HEK293 (cell line): Measurements from ENCODE around the gene DROSHA.

Source experiments
- CTCF ChIA-PET: fragments of 350-600 bp; formaldehyde crosslinking; extraction: SDS; loops from one replicate; lab custom pipeline; 2021; ENCODE audit warnings: antibody characterized with exemption; lab: Yijun Ruan, JAX
- POLR2A ChIA-PET: fragments of 300-600 bp; formaldehyde crosslinking; extraction: SDS; loops from one replicate; lab custom pipeline; 2020; ENCODE audit warnings: antibody characterized with exemption, inconsistent platforms; lab: Yijun Ruan, JAX
- H3K27ac ChIP-seq: fragments of 200-500 bp; sonication (Bioruptor generic); 2 replicates; pipeline ENCODE4 v1.5.1; 2014; ENCODE audit warnings: low read depth, low read length, control low read depth, inconsistent platforms; ENCODE audit errors: extremely low read depth
- H3K36me3 ChIP-seq, 2 experiments: fragments of 200-500 bp in 1 of 2; sonication (Bioruptor generic) in 1 of 2; 1 replicate in 1 of 2; 2 replicates in 1 of 2; pipeline ENCODE4 v1.5.1; 2014 to 2017; ENCODE audit warnings: inconsistent platforms in 2 of 2, low read length in 2 of 2; ENCODE audit not compliant: control insufficient read depth in 2 of 2, insufficient read depth in 1 of 2
- H3K4me1 ChIP-seq: fragments of 200-500 bp; sonication (Bioruptor generic); 2 replicates; pipeline ENCODE4 v1.5.1; 2014; ENCODE audit warnings: mild to moderate bottlenecking, low read length, inconsistent platforms; ENCODE audit not compliant: control insufficient read depth, insufficient read depth
- H3K4me3 ChIP-seq: 2 replicates; pipeline ENCODE4 v1.5.1; 2011; ENCODE audit warnings: low read depth, mild to moderate bottlenecking, control low read depth, low read length, moderate library complexity
- H3K9me3 ChIP-seq: fragments of 200-500 bp; sonication (Bioruptor generic); 2 replicates; pipeline ENCODE4 v1.5.1; 2014; ENCODE audit warnings: low read depth, low read length, inconsistent platforms; ENCODE audit not compliant: control insufficient read depth, insufficient read depth
- KLF10 ChIP-seq: fragments of 450-650 bp; IDR thresholded peaks from 2 replicates; pipeline ENCODE4 v1.5.1; 2018; ENCODE audit warnings: missing biosample characterization, mild to moderate bottlenecking, missing genetic modification characterization
- MYNN ChIP-seq: fragments of 450-650 bp; formaldehyde crosslinking; IDR thresholded peaks from 2 replicates; pipeline ENCODE4 v1.5.1; 2016; ENCODE audit warnings: missing biosample characterization, missing genetic modification characterization, borderline replicate concordance
- RBAK ChIP-seq: fragments of 450-650 bp; formaldehyde crosslinking; IDR thresholded peaks from 2 replicates; pipeline ENCODE4 v1.5.1; 2016; ENCODE audit warnings: missing biosample characterization, missing genetic modification characterization
- SETDB1 ChIP-seq: IDR thresholded peaks from one replicate; pipeline ENCODE4 v1.6.1; 2017; ENCODE audit warnings: mild to moderate bottlenecking, low read length, moderate library complexity, mixed read lengths; ENCODE audit not compliant: insufficient read length
- TRIM28 ChIP-seq: IDR thresholded peaks from 2 replicates; pipeline ENCODE4 v1.6.1; 2011; ENCODE audit warnings: low read length, control low read depth, borderline replicate concordance
- ZFP41 ChIP-seq: fragments of 450-650 bp; formaldehyde crosslinking; IDR thresholded peaks from 2 replicates; pipeline ENCODE4 v1.5.1; 2016; ENCODE audit warnings: missing biosample characterization, missing genetic modification characterization, borderline replicate concordance
- ZNF121 ChIP-seq: fragments of 450-650 bp; formaldehyde crosslinking; IDR thresholded peaks from 2 replicates; pipeline ENCODE4 v1.5.1; 2016; ENCODE audit warnings: missing biosample characterization, missing genetic modification characterization
- ZNF148 ChIP-seq: fragments of 450-650 bp; formaldehyde crosslinking; IDR thresholded peaks from 2 replicates; pipeline ENCODE4 v1.5.0; 2017; ENCODE audit warnings: missing biosample characterization, missing genetic modification characterization, borderline replicate concordance
- ZNF214 ChIP-seq: fragments of 450-650 bp; formaldehyde crosslinking; IDR thresholded peaks from 2 replicates; pipeline ENCODE4 v1.5.1; 2017; ENCODE audit warnings: missing biosample characterization, mild to moderate bottlenecking, missing genetic modification characterization, borderline replicate concordance
- ZNF23 ChIP-seq: fragments of 450-650 bp; formaldehyde crosslinking; IDR thresholded peaks from 2 replicates; pipeline ENCODE4 v1.5.1; 2016; ENCODE audit warnings: missing biosample characterization, missing genetic modification characterization, borderline replicate concordance
- ZNF24 ChIP-seq: fragments of 450-650 bp; formaldehyde crosslinking; IDR thresholded peaks from 2 replicates; pipeline ENCODE4 v1.5.1; 2016; ENCODE audit warnings: missing biosample characterization, missing genetic modification characterization
- ZNF248 ChIP-seq: fragments of 450-650 bp; formaldehyde crosslinking; IDR thresholded peaks from 2 replicates; pipeline ENCODE4 v1.5.1; 2017; ENCODE audit warnings: missing biosample characterization, missing genetic modification characterization
- ZNF391 ChIP-seq: fragments of 450-650 bp; formaldehyde crosslinking; IDR thresholded peaks from 2 replicates; pipeline ENCODE4 v1.5.1; 2016; ENCODE audit warnings: low read depth, missing biosample characterization, missing genetic modification characterization, borderline replicate concordance
- ZNF518A ChIP-seq: fragments of 450-650 bp; formaldehyde crosslinking; conservative IDR thresholded peaks from 2 replicates; pipeline ENCODE4 v1.5.1; 2016; ENCODE audit warnings: low read depth, missing biosample characterization, missing genetic modification characterization
- ZNF624 ChIP-seq: fragments of 450-650 bp; formaldehyde crosslinking; IDR thresholded peaks from 2 replicates; pipeline ENCODE4 v1.5.1; 2017; ENCODE audit warnings: missing biosample characterization, missing genetic modification characterization
- ZNF670 ChIP-seq: fragments of 450-650 bp; formaldehyde crosslinking; IDR thresholded peaks from 2 replicates; pipeline ENCODE4 v1.5.1; 2016; ENCODE audit warnings: missing biosample characterization, missing genetic modification characterization, low read depth
- ZNF701 ChIP-seq: fragments of 450-650 bp; formaldehyde crosslinking; IDR thresholded peaks from 2 replicates; pipeline ENCODE4 v1.5.1; 2016; ENCODE audit warnings: missing biosample characterization, missing genetic modification characterization
- ZNF791 ChIP-seq: fragments of 450-650 bp; formaldehyde crosslinking; IDR thresholded peaks from 2 replicates; pipeline ENCODE4 v1.5.1; 2016; ENCODE audit warnings: missing biosample characterization, missing genetic modification characterization
- TF ChIP-seq, protein P1 (sequence below): fragments of 450-650 bp; formaldehyde crosslinking; IDR thresholded peaks from 2 replicates; pipeline ENCODE4 v1.5.1; 2016; ENCODE audit warnings: missing biosample characterization, missing genetic modification characterization

The DROSHA gene

DNA sequence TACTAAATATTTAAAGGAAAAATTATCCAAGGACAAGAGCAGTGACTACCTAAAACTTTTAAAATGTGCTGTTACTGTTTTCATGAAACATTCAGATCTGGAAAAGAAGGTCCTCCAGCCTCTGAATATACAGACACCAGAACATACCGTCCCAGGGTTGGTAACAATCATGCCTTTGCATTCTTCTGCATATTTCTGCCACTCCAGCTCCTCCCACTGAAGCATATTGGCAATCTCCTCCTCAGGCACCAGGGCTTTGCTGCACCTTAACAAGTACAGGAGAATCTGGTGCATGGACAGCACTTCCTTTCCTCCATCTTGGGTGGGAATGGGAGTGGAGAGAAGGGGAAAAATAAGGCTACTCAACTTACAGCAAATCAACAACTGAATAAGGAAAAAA lies 60.0 kb downstream of the DROSHA start (continued):
- no peak for TF ChIP-seq KLF10 (tag by site-specific recombination)
- TF ChIP-seq, all 188 proteins: peak for 0

- TF ChIP-seq ZNF24 (tag by site-specific recombination) (no peak), ZNF148 (tag by site-specific recombination) (no peak), ZNF214 (tag by site-specific recombination) (no peak), ZNF701 (tag by site-specific recombination) (no peak), ZNF23 (tag by site-specific recombination) (no peak), ZNF248 (tag by site-specific recombination) (no peak), ZNF121 (tag by site-specific recombination) (no peak), ZNF624 (no peak), RBAK (tag by site-specific recombination) (no peak), ZNF518A (tag by site-specific recombination) (no peak), ZFP41 (tag by site-specific recombination) (no peak), KLF10 (tag by site-specific recombination) (no peak), ZNF391 (tag by site-specific recombination) (no peak)
- TF ChIP-seq, protein P1, sequence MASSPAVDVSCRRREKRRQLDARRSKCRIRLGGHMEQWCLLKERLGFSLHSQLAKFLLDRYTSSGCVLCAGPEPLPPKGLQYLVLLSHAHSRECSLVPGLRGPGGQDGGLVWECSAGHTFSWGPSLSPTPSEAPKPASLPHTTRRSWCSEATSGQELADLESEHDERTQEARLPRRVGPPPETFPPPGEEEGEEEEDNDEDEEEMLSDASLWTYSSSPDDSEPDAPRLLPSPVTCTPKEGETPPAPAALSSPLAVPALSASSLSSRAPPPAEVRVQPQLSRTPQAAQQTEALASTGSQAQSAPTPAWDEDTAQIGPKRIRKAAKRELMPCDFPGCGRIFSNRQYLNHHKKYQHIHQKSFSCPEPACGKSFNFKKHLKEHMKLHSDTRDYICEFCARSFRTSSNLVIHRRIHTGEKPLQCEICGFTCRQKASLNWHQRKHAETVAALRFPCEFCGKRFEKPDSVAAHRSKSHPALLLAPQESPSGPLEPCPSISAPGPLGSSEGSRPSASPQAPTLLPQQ (tag by site-specific recombination), result no peak
- TF ChIP-seq, all 188 proteins: peak for 0
- Histone ChIP-seq H3K9me3 (no peaks in the 10 kb centered on the region), H3K27ac (no peak overlapping the region), H3K4me3 (no peak overlapping the region), H3K4me1 (no peaks in the 10 kb centered on the region), H3K36me3 (peaks cover 36 to 60% of the 10 kb centered on the region in 2 experiments)
- CTCF ChIA-PET, result interaction anchor here (0.6 kb wide), 1 partner anchor 201 kb away, joined by 6 read pairs; no protein-coding TSS in a partner anchor
- POLR2A ChIA-PET, result no interaction called here
Measured at GRCh38 chr5:31471040-31471439, 60.9 kb downstream of the DROSHA start.

DNA sequence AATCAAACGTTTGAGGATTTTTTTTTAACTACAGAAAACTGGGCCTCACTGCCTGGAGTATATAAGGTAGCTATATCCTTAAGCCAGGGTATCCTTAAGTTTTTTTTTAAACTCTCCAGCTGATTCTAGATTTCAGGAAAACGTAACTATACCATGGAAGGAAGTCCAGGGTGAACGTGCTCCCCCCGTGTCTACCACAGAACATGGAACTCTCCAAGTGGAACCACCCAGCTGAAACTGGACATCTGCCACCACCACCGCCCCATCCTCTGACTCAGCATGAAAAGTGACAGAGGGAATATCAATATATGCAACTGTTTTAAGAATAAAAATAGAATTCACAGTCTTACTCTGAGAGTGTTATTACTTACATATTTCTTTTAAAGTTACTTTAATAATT lies 61.3 kb downstream of the DROSHA start:
- ChIA-PET POLR2A (no interaction called here), CTCF (no interaction called here)
- Histone ChIP-seq H3K27ac (no peak overlapping the region), H3K4me3 (no peak overlapping the region), H3K9me3 (no peaks in the 10 kb centered on the region), H3K36me3 (peaks cover 40 to 64% of the 10 kb centered on the region in 2 experiments), H3K4me1 (no peaks in the 10 kb centered on the region)
- TF ChIP-seq TRIM28 (no peak), MYNN (tag by site-specific recombination) (no peak), SETDB1 (no peak), ZNF791 (tag by site-specific recombination) (no peak), ZNF670 (no peak)
- TF ChIP-seq, protein P1 (tag by site-specific recombination), result no peak
